AG08396 (cell line): ENCODE data around the gene RBM47.
"Not testable (repeated sequence)": the region's sequence is repeated elsewhere in the genome, so short reads cannot be mapped to it uniquely, and the experiment has no call there.

Source experiments
- DNase-seq: peaks from one replicate; pipeline ENCODE4 v3.0.0; 2012; ENCODE audit warnings: low spot score, mixed read lengths

Gene RBM47

DNA sequence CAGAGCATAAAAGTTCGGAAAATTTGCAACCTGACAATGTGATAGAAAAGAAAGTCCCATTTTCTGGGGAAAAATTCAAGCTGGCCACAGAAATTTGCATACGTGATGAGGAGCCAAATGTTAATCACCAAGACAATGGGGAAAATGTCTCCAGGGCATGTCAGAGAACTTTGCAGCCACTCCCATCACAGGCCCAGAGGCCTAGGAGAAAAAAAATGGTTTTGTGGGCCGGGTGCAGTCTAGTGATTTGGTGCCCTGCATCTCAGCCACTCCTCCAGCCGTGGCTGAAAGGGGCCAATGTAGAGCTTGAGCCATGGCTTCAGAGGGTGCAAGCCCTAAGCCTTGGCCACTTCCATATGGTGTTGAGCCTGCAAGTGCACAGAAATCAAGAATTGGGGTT lies 223.3 kb downstream of the RBM47 start:
- DNase-seq, result no peak

GRCh38 chr4:40405193-40405592 lies 224.5 kb downstream of the RBM47 start:
- DNase-seq, result no peak

DNA sequence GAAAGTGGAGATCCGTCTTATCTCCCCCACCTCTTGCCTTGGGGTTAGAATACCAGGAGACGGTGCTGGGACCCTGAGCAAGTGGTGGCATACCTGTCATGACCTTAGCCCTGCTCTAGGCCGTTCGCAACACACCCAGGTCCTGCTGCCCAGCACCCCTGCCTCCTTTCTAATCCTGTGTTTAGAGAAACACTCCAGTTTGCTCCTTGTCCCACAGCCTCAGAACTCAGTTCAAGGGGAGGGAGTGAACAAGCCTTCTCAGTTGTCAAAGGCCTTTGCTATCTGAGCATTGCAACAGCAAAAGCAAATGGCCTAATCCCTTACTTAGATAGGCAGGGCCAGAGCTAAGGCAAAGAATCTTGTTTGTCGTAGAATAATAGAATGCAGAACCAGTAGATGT lies 226.6 kb downstream of the RBM47 start:
- no peak for DNase-seq

DNA sequence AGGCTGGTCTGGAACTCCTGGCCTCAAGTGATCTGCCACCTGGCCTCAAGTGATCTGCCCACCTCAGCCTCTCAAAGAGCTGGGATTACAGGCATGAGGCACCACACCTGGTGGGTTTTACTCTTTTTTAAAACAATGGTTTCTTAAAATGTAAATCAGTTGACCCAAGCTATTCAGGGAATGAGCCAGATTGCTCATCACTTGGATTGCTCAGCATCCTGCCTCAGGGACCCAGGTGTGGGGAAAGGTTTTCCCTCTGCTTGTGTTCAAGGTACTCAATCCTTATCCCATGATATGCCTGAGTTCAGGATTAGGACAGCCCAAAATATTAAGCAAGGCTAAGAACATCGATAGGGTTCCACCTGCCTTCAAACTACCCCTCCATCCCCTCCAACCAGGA lies 227.1 kb downstream of the RBM47 start:
- no peak for DNase-seq

DNA sequence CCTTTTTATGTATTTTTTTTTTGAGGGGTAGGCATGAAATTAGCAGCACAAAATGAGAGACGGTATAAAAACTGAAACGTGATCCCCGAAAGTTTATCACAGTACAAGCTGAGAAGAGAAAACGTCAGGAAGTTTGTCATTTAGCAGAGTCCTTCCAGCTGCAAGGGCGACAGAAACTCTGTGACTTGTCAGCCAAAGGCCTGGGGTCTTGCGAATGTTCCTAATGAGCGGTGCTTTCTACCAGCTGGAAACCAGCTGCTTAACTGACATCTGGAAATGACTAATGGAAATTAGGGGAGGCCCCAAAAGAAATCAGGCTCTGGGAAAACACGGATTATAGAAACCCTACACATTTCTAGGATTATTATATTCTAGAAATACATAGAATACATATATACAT lies 228.0 kb downstream of the RBM47 start:
- no peak for DNase-seq

- no peak for DNase-seq
Measured at GRCh38 chr4:40401096-40401495, 228.6 kb downstream of the RBM47 start.

GRCh38 chr4:40399578-40399977 lies 230.1 kb downstream of the RBM47 start:
- no peak for DNase-seq

DNA sequence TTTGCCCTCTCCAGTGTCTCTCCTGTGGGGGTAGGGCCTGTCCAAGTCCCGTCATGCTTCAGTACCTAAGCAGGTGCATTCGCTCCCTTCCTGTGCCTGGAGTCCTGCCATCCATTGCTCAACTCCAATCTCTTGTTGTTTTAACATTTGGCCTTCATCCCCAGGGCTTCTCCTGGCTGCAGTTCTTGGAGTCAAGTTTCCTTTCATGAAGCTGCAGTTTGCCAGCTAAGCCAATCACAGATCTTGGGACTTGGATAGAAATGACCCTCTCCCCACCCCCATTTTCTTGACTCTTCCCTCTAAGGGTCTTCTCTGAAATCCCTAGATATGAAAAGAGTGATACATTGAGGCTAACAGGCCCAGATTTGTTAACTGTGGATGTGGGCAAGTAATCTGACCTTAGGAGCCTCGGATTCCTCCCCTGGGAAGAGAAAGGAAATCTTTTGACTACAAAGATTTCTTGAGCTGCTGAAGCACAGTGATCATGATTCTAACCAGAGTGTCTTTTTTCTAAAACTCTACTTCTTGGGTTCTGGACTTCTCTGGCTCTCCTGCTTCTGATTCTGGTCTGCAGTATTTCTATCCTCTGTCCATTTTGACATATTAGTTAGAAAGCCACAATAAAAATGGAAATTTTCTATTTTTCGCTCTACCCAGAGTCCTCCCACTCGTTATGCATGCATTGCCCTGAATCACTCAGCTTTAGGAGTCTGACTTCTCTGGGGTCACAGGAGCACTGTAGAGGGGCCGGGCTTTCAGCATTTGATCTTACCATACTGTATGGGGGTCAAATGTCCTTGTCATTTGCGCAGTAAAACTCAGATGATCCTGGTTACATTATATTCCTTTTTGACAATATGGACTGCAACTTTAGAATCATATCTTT lies 233.5 kb downstream of the RBM47 start:
- DNase-seq, result no peak

- DNase-seq, result no peak
Measured at GRCh38 chr4:40395166-40395900, 234.3 kb downstream of the RBM47 start.

DNA sequence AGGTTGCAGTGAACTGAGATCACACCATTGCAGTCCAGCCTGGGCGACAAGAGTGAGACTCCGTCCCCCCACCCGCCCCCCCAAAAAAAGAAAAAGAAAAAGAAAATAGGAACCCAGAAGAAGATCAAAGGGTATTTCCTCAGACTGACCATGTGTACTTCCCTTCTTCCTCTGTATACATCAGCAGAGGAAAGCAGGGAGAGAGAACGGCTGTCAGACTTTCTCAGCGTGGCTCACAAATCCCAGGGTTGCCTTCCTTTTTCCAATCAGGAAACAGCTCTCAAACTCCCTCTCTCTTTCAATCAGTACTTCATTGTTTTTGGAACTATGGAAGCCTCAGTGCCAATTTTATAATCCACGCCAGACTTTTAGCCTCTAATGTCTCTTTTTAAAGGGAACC lies 235.4 kb downstream of the RBM47 start:
- DNase-seq, result no peak

DNA sequence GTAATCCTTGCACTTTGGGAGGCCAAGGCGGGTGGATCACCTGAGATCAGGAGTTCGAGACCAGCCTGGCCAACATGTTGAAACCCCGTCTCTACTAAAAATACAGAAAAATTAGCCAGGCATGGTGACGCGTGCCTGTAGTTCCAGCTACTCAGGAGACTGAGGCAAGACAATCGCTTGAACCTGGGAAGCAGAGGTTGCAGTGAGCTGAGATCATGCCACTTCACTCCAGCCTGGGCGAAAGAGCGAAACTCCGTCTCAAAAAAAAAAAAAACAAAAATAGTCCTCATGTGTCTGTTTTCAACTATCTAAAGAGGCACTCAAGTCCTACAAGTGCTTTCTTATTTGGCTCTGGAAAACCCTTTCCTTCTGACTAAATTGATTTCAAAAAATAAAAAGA lies 237.4 kb downstream of the RBM47 start:
- not testable (repeated sequence) for DNase-seq

DNA sequence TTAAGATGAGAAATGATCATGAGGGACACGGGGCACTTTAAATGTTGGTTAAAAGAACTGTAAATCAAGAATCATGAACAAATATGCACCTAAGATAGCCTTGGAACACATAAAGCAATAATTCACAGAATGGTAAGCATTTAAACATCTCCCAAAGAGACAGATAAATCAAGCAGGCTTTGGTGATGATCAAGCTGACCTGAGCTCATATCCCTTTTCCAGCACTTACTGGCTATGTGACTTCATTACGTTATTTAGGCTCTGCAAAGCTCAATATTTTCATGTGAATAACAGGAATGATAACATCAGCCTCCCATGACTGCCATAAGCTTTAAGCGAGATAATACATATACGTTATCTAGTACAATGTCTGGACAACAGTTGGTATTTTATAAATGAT lies 239.7 kb downstream of the RBM47 start:
- DNase-seq, result no peak

DNA sequence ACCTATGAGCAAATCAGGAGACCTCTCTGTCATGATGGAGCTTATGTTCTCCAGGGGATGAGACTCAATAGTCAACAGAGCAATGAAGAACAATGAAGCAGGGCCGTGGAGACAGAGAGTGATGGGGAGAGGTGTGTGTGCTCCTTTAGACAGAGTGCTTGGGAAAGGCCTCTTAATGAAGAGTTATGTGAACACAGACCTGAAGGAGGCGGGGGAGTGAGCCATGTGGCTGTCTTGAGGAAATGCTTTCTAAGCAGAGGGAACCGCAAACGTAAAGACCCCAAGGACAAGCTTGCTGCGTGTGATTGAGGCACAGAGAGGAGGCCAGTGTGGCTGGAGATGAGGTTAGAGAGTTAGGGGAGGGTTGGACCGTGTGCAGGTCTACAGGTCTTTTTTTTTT lies 241.4 kb downstream of the RBM47 start:
- no peak for DNase-seq

DNA sequence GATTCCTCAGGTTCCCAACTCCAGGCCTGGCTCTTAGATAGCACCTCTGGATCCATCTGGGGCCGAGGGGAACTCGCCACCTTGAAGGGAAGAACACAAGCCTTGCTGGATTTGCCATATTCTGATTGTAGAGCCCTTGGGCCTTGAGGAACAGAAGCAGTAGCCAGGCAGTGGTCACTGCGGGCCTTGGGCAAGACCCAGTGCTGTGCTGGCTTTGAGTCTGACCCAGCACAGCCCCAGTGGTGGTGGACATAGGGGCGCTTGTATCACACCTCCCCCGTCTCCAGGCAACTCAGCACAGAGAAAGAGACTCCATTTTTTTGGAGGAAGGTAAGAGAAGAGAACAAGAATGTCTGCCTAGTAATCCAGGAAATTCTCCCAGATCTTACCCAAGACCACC lies 249.0 kb downstream of the RBM47 start:
- DNase-seq, result no peak

- no peak for DNase-seq
Measured at GRCh38 chr4:40379248-40379647, 250.4 kb downstream of the RBM47 start.

- no peak for DNase-seq
Measured at GRCh38 chr4:40378619-40379018, 251.0 kb downstream of the RBM47 start.

DNA sequence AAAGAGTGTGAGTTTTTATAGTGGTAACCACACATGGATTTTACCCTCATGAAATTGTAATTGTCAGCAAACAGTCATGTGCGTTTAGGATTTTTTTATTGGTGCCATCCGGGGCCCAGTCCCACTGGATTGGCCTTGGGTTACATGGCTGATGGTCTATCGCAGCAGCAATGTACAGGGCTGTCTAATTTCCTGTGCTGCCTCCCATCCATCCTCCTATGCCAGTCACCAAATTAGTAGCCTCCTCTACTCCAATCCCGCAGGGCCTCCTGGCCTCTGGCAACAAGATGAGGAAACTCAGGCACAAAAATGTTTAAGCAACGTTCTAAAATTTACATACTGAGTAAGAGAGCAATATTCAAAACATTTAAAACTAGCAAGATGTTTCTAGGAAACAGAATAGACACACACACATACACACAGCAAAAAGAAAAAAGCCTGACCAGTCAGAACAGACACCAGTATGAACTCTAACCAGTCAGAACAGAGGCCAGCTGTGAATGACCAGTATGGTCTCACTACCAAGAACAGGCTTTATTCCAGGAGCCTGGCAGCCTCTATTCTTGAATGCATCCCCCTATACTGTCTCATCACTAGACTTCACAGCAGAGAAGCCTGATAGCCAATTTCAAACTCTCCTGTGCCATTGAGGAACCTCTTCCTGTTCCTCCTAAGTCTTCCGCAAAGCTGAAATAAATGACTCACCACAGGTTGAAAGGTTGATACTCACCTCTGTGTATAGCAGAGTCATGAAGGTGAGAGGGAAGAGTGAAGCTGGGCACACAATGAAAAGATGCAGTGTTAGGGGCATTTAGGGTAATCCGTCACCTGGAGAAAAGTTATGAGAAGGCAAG lies 251.9 kb downstream of the RBM47 start:
- no peak for DNase-seq

- DNase-seq, result no peak
Measured at GRCh38 chr4:40375620-40376019, 254.0 kb downstream of the RBM47 start.

DNA sequence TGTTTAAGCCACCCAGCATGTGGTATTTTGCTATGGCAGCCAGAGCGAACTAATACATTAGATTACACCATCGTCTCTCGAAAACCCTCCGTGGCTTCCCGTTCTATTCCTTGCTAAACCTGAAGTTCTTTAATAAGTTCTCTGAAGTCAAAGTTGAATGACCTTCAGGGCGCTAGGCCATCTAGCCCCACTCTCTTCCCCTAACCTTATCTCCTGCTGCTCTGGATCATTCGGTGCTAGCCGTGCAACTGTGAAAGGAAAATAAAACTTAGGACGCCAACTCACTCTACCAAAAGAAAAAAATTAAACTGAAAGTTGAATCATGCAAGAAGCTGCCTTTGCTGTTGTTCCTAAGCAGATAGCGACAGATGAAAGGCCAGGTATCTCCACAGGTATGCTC lies 254.6 kb downstream of the RBM47 start:
- no peak for DNase-seq

DNA sequence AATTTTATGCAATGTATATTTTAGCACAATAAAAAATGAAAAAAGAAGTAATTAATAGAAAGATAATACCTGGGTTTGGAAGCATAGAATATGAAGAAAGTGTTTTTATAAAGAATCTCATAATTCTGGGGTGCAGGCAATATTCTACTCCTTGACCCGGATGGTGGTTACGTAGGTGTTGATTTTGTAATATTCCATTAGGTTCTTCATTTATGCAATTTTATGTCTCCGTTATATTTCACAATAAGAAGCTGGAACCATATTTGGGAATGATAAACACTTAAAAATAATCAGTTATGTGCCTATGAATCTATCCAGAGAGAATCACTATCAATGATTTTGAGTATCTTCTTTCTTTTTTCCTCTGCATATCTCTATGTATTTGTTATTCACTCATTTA lies 256.0 kb downstream of the RBM47 start:
- DNase-seq, result no peak
